ENCODE results near the gene SNRPA1. TPM values are rescaled to one million over a fixed set of nuclear protein-coding genes. Genes with fewer than 3 reads are reported as not detected.

The SNRPA1 gene
- total and polyA plus RNA-seq, 2 of the 13 experiments (the other 11 are each of a cell fraction or from before 2014, with no cell fraction given), result 41.2 to 108 TPM

GRCh38 chr15:101277038-101277822 lies 17.8 kb downstream of the SNRPA1 start, which contains the start of gene SELENOS (continued):
- TF ChIP-seq SOX13 (IDR thresholded peaks at IDR 0.05), result no peak
- TF ChIP-seq SOX13 (CRISPR knock-in tag; conservative IDR thresholded peaks at IDR 0.05 in 1 of 2, IDR thresholded peaks at IDR 0.05 in 1 of 2), result no peak
- TF ChIP-seq DMTF1 (CRISPR knock-in tag; IDR thresholded peaks at IDR 0.05), result no peak
- TF ChIP-seq ZNF503 (CRISPR knock-in tag; IDR thresholded peaks at IDR 0.05), result no peak
- no peak; the same call in 1 of the 2 replicates for TF ChIP-seq ETS1 (CRISPR knock-in tag; IDR thresholded peaks at IDR 0.05)
- TF ChIP-seq ZNF326 (CRISPR knock-in tag; IDR thresholded peaks at IDR 0.05; ENCODE audit: borderline replicate concordance), result no peak
- no peak; the same call in 1 of the 2 replicates for TF ChIP-seq RFXANK (CRISPR knock-in tag; IDR thresholded peaks at IDR 0.05)
- TF ChIP-seq WIZ (CRISPR knock-in tag; IDR thresholded peaks at IDR 0.05), result 0 out of 2 replicates have a peak, but pooled peaks have one; percentile 42
- no peak for TF ChIP-seq ARNT2 (CRISPR knock-in tag; IDR thresholded peaks at IDR 0.05; ENCODE audit: low read depth)
- TF ChIP-seq PRMT3 (CRISPR knock-in tag; IDR thresholded peaks at IDR 0.05; ENCODE audit: borderline replicate concordance, low read depth), result no peak
- TF ChIP-seq BRD4 (CRISPR knock-in tag; IDR thresholded peaks at IDR 0.05), result peak; percentile 81
- TF ChIP-seq SAFB2 (CRISPR knock-in tag; IDR thresholded peaks at IDR 0.05; ENCODE audit: borderline replicate concordance, low read depth), result peak; percentile 79; the same call in 1 of the 2 replicates
- TF ChIP-seq FLYWCH1 (CRISPR knock-in tag; IDR thresholded peaks at IDR 0.05), result 0 out of 2 replicates have a peak, but pooled peaks have one; percentile 6
- TF ChIP-seq ZC3H4 (CRISPR knock-in tag; IDR thresholded peaks at IDR 0.05; ENCODE audit: borderline replicate concordance), result no peak
- no peak for TF ChIP-seq ZNF782 (CRISPR knock-in tag; IDR thresholded peaks at IDR 0.05; ENCODE audit: borderline replicate concordance)
- peak; percentile 77; the same call in 1 of the 2 replicates for TF ChIP-seq SALL2 (CRISPR knock-in tag; IDR thresholded peaks at IDR 0.05)
- peak; percentile 76 for TF ChIP-seq NFYB (CRISPR knock-in tag; IDR thresholded peaks at IDR 0.05)
- no peak for TF ChIP-seq PLSCR1 (CRISPR knock-in tag; IDR thresholded peaks at IDR 0.05; ENCODE audit: borderline replicate concordance)
- no peak for TF ChIP-seq PBX3 (CRISPR knock-in tag; IDR thresholded peaks at IDR 0.05; ENCODE audit: borderline replicate concordance)
- no peak for TF ChIP-seq ZNF101 (CRISPR knock-in tag; IDR thresholded peaks at IDR 0.05; ENCODE audit: borderline replicate concordance, low read depth)
- no peak for TF ChIP-seq ZNF790 (CRISPR knock-in tag; IDR thresholded peaks at IDR 0.05; ENCODE audit: borderline replicate concordance)

Measured in HepG2 (cell line).